Measurements from ENCODE around the gene MAN2B1.

MAN2B1 gene

GRCh38 chr19:12706332-12706718 is 39.8 kb upstream of the MAN2B1 start:
- no peak for TF ChIP-seq CTCF (IDR thresholded peaks at IDR 0.05; ENCODE audit: low read depth, low read length, missing control alignments)
- in situ Hi-C loops (cut with HindIII; ENCODE audit: low pct_ligation_motif_present, low sequenced_read_pairs), result no loop called here
- no peak for DNase-seq
- H3K36me3 ChIP-seq (replicated peaks), result peaks cover 96% of the 10 kb centered on the region
- H3K27ac ChIP-seq, result no peak overlapping the region
- H3K4me3 ChIP-seq (ENCODE audit: low read depth, low read length), result no peak overlapping the region
- H3K27me3 ChIP-seq (replicated peaks), result no peaks in the 10 kb centered on the region

- no peak for DNase-seq
- no peak overlapping the region for H3K4me3 ChIP-seq (ENCODE audit: low read depth, low read length)
- H3K27me3 ChIP-seq (replicated peaks), result no peaks in the 10 kb centered on the region
- TF ChIP-seq CTCF (IDR thresholded peaks at IDR 0.05; ENCODE audit: low read depth, low read length, missing control alignments), result no peak
- H3K36me3 ChIP-seq (replicated peaks), result peaks cover 96% of the 10 kb centered on the region
- in situ Hi-C loops (cut with HindIII; ENCODE audit: low pct_ligation_motif_present, low sequenced_read_pairs), result no loop called here
- no peak overlapping the region for H3K27ac ChIP-seq
These were observed 39.3 kb upstream of the MAN2B1 start for GRCh38 chr19:12705654-12706331.

GRCh38 chr19:12705169-12705568 is 38.6 kb upstream of the MAN2B1 start:
- Histone ChIP-seq H3K27ac (no peak overlapping the region), H3K27me3 (replicated peaks) (no peaks in the 10 kb centered on the region), H3K36me3 (replicated peaks) (peaks cover 92% of the 10 kb centered on the region), H3K4me3 (ENCODE audit: low read depth, low read length) (no peak overlapping the region)
- in situ Hi-C loops (cut with HindIII; ENCODE audit: low pct_ligation_motif_present, low sequenced_read_pairs), result no loop called here
- DNase-seq, result no peak
- no peak for TF ChIP-seq CTCF (IDR thresholded peaks at IDR 0.05; ENCODE audit: low read depth, low read length, missing control alignments)

GRCh38 chr19:12703046-12703445 is 36.5 kb upstream of the MAN2B1 start:
- DNase-seq, result no peak
- in situ Hi-C loops (cut with HindIII; ENCODE audit: low pct_ligation_motif_present, low sequenced_read_pairs), result no loop called here
- no peak overlapping the region for H3K27ac ChIP-seq
- H3K27me3 ChIP-seq (replicated peaks), result no peaks in the 10 kb centered on the region
- peaks cover 78% of the 10 kb centered on the region for H3K36me3 ChIP-seq (replicated peaks)
- no peak for TF ChIP-seq CTCF (IDR thresholded peaks at IDR 0.05; ENCODE audit: low read depth, low read length, missing control alignments)
- H3K4me3 ChIP-seq (ENCODE audit: low read depth, low read length), result no peak overlapping the region

- Histone ChIP-seq H3K36me3 (replicated peaks) (peaks cover 72% of the 10 kb centered on the region), H3K27ac (no peak overlapping the region), H3K27me3 (replicated peaks) (no peaks in the 10 kb centered on the region), H3K4me3 (ENCODE audit: low read depth, low read length) (no peak overlapping the region)
- no peak for DNase-seq
- in situ Hi-C loops (cut with HindIII; ENCODE audit: low pct_ligation_motif_present, low sequenced_read_pairs), result no loop called here
- no peak for TF ChIP-seq CTCF (IDR thresholded peaks at IDR 0.05; ENCODE audit: low read depth, low read length, missing control alignments)
These were observed 35.2 kb upstream of the MAN2B1 start for GRCh38 chr19:12701596-12702282.
